ENCODE data around the gene ZNF735.
"Not testable (repeated sequence)": the region's sequence is repeated elsewhere in the genome, so short reads cannot be mapped to it uniquely, and the experiment has no call there.

ZNF735 gene

GRCh38 chr7:64206903-64207302 is at the start of gene ZNF735:
ZNF735 (plus strand) TSS chr7:64207203; CDS start chr7:64207203, 0 bp downstream.
- in situ Hi-C loops (cut with HindIII; ENCODE audit: low sequenced_read_pairs) = no loop called here

- in situ Hi-C loops (cut with HindIII; ENCODE audit: low sequenced_read_pairs) = not testable (repeated sequence)
Measured at GRCh38 chr7:64170974-64171373, 36.0 kb upstream of the ZNF735 start.

DNA sequence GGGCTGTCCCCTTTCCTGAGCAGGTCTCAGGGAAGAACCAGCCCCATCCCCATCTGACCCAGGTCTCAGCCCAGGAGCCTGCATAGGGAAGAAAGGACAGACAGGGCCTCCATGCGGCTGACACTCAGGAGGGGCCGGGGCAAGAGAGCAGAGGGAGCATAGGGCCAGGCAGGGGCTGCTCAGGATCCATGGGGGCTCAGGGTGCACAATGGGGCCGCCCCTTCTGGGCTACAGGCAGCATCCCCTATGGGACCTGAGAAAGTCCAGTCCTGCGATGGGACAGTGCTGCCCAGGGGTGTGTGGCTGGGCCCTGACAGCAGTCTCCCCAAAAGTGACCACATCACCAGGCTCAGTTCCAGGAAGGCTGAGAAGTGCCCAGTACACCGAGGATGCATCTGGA is 32.7 kb upstream of the ZNF735 start:
- in situ Hi-C loops (cut with HindIII; ENCODE audit: low sequenced_read_pairs) = no loop called here

- in situ Hi-C loops (cut with HindIII; ENCODE audit: low sequenced_read_pairs) = no loop called here
Measured at GRCh38 chr7:64174941-64175340, 32.1 kb upstream of the ZNF735 start.

DNA sequence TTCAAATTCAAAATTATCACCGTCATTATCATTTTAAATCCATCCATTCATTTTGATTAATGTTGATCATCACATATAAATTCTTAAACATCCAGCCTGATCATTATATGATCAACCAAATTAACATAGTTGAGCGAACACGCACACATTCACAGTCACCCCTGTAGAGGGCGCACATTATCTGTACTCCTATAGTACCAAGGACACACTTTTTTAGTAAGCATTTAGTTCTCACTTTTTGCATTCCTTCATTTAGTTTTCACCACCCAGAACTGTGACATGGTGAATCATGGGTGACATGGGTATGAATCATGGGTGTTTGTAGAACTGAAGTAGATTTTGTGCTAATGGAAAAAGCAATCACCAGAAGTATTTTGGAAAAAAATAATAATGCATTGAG is 26.0 kb upstream of the ZNF735 start:
- in situ Hi-C loops (cut with HindIII; ENCODE audit: low sequenced_read_pairs) = no loop called here

GRCh38 chr7:64181586-64181985 is 25.4 kb upstream of the ZNF735 start:
- in situ Hi-C loops (cut with HindIII; ENCODE audit: low sequenced_read_pairs) = no loop called here

DNA sequence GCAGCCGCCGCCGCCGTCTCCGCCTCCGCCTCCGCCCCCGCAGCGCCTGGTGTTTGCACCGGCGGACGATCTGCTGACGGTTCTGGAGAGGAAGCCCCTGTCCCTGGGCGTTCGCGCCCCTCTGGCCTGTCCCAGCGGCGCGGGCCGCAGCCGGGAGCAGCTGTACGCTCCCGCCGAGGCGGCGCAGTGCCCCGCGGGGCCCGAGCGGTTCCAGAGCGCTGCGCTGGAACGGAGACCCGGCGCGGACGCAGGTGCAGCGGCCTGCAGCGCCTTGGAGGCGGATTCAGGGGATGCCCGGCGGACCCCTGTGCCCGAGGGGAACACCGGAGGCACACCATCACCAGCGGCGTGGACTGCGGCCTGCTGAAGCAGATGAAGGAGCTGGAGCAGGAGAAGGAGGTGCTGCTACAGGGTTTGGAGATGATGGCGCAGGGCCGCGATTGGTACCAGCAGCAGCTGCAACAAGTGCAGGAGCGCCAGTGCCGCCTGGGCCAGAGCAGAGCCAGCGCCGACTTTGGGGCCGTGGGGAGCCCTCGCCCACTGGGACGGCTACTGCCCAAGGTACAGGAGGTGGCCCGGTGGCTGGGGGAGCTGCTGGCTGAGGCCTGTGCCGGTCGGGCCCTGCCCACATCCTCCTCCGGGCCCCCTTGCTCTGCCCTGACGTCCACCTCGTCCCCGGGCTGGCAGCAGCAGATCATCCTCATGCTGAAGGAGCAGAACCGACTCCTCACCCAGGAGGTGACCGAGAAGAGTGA is 24.8 kb upstream of the ZNF735 start:
- in situ Hi-C loops (cut with HindIII; ENCODE audit: low sequenced_read_pairs) = no loop called here

- in situ Hi-C loops (cut with HindIII; ENCODE audit: low sequenced_read_pairs) = no loop called here
Measured at GRCh38 chr7:64183126-64183742, 23.8 kb upstream of the ZNF735 start.

- in situ Hi-C loops (cut with HindIII; ENCODE audit: low sequenced_read_pairs) = no loop called here
Measured at GRCh38 chr7:64183827-64184372, 23.1 kb upstream of the ZNF735 start.

DNA sequence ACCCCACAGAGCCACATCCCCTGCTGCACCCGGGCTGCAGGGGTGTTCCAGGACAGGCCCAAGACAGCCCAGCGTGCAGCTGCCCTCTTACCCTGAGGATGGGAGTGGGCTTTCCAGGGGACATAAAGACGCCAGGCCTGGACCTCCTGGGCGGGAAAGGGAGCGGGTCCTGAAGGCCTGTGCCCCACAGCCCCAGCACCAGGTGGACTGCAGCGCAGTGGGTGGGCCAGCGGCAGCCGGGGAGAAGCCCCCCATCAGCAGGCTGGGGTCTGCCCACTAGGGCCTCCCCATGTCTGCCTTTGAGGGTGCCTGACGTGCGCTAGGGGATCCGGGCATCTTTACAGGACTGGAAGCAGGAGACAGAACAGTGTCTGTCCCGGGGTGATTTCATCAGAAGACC is 22.6 kb upstream of the ZNF735 start:
- in situ Hi-C loops (cut with HindIII; ENCODE audit: low sequenced_read_pairs) = no loop called here

DNA sequence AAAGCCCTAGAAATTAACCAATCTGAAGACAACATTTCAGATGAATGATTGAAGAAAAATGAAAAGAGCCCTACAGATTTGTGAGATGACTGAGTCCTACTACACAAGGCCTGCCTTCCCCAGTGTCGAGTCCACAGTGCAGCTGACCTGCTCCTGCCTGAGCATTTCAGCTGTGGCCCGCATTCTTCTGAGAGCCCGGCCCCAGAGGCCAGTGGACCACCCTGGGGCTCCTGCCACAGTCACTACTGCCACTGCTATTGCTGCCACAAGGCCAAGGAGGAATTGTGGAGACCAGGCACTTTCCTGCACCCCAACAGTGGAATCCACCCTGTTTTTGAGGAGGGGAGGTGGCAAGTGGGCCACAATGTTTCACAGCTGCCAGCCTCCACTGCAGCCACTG is 19.6 kb upstream of the ZNF735 start:
- in situ Hi-C loops (cut with HindIII; ENCODE audit: low sequenced_read_pairs) = no loop called here

- in situ Hi-C loops (cut with HindIII; ENCODE audit: low sequenced_read_pairs) = no loop called here
Measured at GRCh38 chr7:64192148-64192704, 14.8 kb upstream of the ZNF735 start.

- in situ Hi-C loops (cut with HindIII; ENCODE audit: low sequenced_read_pairs) = no loop called here
Measured at GRCh38 chr7:64192775-64193174, 14.2 kb upstream of the ZNF735 start.

DNA sequence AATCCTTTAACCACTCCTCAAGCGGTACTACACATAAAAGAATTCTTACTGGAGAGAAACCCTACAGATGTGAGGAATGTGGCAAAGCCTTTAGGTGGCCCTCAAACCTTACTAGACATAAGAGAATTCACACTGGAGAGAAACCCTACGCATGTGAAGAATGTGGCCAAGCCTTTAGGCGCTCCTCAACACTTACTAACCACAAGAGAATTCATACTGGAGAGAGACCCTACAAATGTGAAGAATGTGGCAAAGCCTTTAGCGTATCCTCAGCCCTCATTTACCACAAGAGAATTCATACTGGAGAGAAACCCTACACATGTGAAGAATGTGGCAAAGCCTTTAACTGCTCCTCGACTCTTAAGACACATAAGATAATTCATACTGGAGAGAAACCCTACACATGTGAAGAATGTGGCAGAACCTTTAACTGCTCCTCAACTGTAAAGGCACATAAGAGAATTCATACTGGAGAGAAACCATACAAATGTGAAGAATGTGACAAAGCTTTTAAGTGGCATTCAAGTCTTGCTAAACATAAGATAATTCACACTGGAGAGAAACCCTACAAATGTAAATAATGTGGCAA is 12.8 kb downstream of the ZNF735 start:
- in situ Hi-C loops (cut with HindIII; ENCODE audit: low sequenced_read_pairs) = not testable (repeated sequence)

- in situ Hi-C loops (cut with HindIII; ENCODE audit: low sequenced_read_pairs) = no loop called here
Measured at GRCh38 chr7:64223366-64223765, 16.4 kb downstream of the ZNF735 start.

- in situ Hi-C loops (cut with HindIII; ENCODE audit: low sequenced_read_pairs) = not testable (repeated sequence)
Measured at GRCh38 chr7:64228174-64228573, 21.2 kb downstream of the ZNF735 start, which contains the start of gene ZNF679. ZNF679 (plus strand) TSS chr7:64228474; CDS start chr7:64249118, 20,644 bp downstream.

GRCh38 chr7:64266341-64266919 is 59.4 kb downstream of the ZNF735 start:
- in situ Hi-C loops (cut with HindIII; ENCODE audit: low sequenced_read_pairs) = no loop called here
